ENCODE results near the gene NAA40.

- no peak for TF ChIP-seq CTCF (IDR thresholded peaks at IDR 0.05)
- TF ChIP-seq POLR2A (IDR thresholded peaks at IDR 0.05): no peak
These were observed 66.9 kb downstream of the NAA40 start for GRCh38 chr11:64005691-64006090.
